CD4-positive, alpha-beta T cell treated with Interleukin-4 for 1 hour (primary cell): ENCODE results near the gene SELENOM.
"Not testable (repeated sequence)": the region's sequence is repeated elsewhere in the genome, so short reads cannot be mapped to it uniquely, and the experiment has no call there.

Experiments used
- DNase-seq, 2 donors: peaks; one replicate each; pipeline ENCODE4 v3.0.0-alpha.2; 2020 to 2022

The SELENOM gene

GRCh38 chr22:31073125-31073524 is 34.2 kb downstream of the SELENOM start:
- DNase-seq, result not testable (repeated sequence)

DNA sequence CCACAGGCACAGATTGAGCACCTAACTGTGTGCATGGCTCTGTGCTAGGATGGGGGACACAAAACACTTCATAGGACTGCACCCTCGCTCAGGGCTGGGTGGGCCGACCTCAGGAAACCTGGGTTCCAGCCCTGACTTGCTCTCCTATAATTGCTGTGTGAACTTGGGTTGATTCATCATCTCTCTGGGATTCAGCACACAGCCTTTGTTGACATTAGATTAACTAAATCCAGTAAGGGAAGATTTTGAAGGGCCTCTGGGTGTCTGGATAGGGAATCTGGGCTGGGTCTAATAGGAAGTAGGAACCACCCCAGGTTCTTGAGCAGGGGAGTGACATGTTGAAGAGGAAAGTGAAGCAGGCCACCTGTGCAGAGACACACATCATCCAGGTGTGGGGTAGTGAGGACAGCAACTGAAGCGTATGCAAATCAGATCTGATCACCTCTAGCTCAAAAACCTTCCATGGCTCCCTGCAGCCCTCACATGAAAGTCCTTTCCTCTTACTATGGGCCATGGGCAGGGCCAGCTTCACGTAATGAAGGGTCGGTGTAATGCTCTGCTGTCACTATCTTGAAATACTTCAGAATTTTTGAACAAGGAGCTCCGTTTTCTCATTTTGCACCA is 37.6 kb downstream of the SELENOM start:
- not testable (repeated sequence) for DNase-seq

- no peak for DNase-seq
Observed at GRCh38 chr22:31068970-31069369, 38.4 kb downstream of the SELENOM start.

GRCh38 chr22:31064369-31064768 is 43.0 kb downstream of the SELENOM start:
- no peak for DNase-seq

GRCh38 chr22:31062566-31063230 is 44.7 kb downstream of the SELENOM start:
- no peak for DNase-seq

GRCh38 chr22:31059663-31060062 is 47.7 kb downstream of the SELENOM start:
- not testable (repeated sequence) for DNase-seq

- no peak for DNase-seq
Observed at GRCh38 chr22:31056986-31057599, 50.3 kb downstream of the SELENOM start.

DNA sequence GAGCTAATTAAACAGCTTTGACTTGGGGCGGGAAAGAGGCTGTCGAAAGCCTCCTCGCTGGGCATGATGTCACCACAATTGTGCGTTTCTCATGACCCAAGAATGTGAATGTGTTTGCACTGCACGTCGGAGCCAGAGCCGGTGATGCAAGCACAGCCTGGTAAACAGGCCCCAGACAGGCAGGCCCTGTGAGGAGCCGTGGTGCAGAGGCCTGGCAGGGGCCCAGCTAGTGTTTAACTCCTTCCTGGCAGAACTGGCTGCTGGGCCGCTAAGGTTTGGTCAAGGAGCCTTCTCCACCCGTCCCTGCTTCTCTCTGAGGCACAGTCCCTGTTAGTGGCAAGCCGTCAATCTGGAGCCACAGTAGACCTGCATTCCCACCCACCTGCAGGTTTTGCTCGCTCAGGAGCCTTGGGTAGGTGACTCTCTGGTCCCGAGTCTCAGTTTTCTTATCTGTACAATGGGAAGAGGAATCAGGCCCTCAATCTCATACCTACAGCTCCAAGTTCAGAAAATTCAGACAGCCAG is 51.7 kb downstream of the SELENOM start:
- no peak for DNase-seq

- no peak for DNase-seq
Observed at GRCh38 chr22:31055117-31055634, 52.2 kb downstream of the SELENOM start.
